H54 (cell line): ENCODE data around the gene RPTN.
"Not testable (repeated sequence)": the region's sequence is repeated elsewhere in the genome, so short reads cannot be mapped to it uniquely, and the experiment has no call there.

Experiments used
- DNase-seq: peaks from one replicate; pipeline ENCODE4 v3.0.0; 2011; ENCODE audit warnings: low spot score, mixed read lengths; ENCODE audit not compliant: insufficient read length
- FAIRE-seq: peaks from 3 replicates; lab custom pipeline; 2011; peaks lifted over from hg19 to GRCh38; lab: Jason Lieb, UNC
- POLR2A ChIP-seq: IDR thresholded peaks from 2 replicates; pipeline ENCODE4 v1.6.1; 2011; ENCODE audit warnings: low read depth, mild to moderate bottlenecking, low read length

RPTN gene

DNA sequence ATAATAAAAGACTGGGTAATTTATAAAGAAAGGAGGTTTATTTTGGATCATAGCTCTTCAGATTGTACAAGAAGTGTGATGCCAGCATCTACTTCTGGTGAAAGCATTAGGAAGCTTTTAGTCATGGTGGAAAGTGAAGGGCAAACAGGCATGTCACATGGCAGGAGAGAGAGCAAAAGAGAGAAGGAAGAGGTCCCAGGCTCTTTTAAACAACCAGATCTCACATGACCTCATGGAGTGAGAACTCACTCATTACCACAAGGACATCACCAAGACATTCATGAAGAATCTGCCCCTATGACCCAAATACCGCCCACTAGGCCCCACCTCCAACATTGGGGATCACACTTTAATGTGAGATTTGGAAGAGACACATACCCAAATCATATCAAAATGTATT, 10.0 kb downstream of the RPTN start:
- no peak for FAIRE-seq
- no peak for TF ChIP-seq POLR2A
- no peak for DNase-seq

DNA sequence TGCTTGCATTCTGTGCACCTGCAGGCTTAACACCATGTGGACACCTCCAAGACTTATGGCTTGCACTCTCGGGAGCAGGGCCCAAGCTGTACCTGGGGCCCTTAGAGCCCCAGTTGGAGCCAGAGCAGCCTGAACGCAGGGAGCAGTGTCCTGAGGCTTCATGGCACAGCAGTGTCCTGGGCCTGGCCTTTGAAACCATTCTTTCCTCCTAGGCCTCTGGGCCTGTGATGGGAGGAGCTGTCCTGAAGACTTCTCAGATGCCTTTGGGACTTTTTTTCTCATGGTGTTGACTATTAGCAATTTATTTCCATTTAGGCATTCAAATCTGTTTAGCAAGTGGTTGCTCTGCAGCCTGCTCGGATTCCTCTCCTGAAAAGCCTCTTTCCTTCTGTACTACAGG, 11.0 kb downstream of the RPTN start:
- FAIRE-seq (no peak), DNase-seq (no peak)
- TF ChIP-seq POLR2A = no peak

DNA sequence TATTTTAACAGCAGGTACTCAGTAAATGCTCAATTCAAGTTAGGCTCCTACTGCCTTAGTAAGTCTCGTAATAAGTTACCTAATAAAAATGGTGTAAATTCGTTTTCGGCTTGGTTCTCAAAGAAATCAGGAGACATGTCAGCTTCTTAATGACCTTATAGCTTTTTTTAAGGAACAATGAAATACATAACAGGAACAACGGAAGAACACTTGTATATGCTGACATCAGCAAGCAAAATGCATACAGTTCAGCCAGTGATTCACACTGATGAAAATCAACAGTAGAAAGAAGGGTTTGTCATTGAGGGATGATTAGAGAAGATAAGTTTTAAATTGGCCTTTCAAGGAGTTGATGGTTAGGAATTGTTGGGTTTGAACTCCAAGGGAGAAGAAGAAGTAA, 13.3 kb downstream of the RPTN start:
- no peak for DNase-seq
- no peak for TF ChIP-seq POLR2A
- FAIRE-seq = no peak

DNA sequence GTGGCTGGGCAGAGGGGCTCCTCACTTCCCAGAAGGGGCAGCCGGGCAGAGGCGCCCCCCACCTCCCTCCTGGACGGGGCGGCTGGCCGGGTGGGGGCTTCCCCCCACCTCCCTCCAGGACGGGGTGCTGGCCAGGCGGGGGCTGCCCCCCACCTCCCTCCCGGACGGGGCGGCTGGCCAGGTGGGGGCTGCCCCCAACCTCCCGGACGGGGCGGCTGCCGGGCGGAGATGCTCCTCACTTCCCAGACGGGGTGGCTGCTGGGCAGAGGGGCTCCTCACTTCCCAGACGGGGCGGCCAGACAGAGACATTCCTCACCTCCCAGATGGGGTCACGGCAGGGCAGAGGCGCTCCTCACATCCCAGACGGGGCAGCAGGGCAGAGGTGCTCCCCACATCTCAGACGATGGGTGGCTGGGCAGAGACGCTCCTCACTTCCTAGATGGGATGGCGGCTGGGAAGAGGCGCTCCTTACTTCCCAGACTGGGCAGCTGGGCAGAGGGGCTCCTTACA, 14.3 kb downstream of the RPTN start:
- not testable (repeated sequence) for DNase-seq, FAIRE-seq

DNA sequence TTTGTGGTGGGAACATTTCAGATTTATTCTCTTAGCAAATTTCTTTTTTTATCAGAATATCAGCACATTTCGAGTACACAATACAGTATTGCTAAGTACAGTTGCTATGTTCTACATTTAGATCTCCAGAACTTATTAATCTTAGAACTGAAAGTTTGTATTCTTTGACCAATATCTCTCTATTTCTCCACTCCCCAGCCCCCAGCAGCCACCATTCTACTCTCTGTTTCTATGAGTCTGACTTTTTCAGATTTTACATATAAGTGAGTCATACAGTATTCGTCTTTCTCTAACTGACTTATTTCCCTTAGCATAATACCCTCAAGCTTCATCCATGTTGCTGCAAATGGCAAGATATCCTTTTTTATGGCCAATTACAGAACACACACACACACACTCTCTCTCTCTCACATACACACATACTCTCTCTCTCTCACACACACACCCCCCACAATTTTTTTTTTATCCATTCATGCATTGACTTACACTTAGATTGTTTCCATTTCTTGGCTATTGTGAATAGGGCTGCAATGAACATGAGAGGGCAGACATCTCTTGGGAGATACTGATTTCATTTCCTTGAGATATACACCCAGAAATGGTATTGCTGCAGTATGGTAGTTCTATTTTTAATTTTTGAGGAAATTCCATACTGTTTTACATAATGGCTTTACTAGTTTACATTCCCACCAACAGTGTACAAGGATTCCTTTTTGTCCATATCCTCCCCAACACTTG, 15.7 kb downstream of the RPTN start:
- no peak for FAIRE-seq
- no peak for TF ChIP-seq POLR2A
- no peak for DNase-seq

DNA sequence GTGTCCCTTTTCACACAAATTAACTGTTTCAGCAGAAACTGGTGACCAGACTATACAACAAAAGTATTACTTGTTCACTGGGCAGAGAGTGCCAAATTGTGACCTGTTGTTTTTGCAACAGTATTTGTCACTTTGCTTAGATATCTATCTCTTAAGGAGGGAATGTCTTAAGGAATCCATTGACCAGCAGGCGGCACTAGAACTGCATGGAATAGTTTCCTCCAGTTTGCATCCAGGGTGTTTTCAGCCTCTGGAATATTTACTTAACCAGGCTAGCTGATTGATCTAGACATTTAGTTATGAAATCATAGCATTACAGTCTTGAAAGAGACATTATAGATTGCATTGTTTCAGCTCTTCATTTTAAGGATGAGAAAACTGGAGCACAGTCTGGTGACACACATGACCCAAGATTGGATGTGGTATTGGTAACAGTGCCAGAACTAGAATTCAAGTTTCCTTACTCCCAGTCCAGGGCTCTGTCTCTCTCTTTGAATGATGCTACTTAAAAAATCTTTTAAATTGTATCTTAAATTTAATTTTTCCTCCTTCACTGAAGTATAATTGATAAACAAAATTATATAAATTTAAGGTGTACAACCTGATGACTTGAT, 16.9 kb downstream of the RPTN start:
- peak; percentile 70 for FAIRE-seq
- DNase-seq = peak; percentile 7
- TF ChIP-seq POLR2A = no peak

DNA sequence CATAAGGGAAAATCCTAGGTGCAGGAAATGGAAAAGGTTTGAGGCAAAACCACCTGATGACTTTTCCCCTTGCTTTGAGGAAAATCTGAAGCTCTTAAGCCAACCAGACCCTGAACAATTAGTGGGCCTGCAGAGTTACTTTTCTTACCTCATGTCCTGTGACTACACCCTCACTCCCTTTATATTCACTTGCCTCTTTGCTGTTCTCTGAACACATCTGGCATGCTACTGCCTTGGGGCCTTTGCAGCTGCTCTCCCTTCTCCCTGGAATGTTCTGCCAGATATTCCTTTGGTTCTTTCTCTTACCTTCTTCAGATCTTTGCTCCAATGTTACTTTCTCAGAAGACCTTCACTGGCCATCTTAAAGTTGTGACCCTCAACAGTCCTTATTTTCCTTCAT, 21.8 kb downstream of the RPTN start:
- no peak for DNase-seq
- FAIRE-seq = no peak
- no peak for TF ChIP-seq POLR2A

DNA sequence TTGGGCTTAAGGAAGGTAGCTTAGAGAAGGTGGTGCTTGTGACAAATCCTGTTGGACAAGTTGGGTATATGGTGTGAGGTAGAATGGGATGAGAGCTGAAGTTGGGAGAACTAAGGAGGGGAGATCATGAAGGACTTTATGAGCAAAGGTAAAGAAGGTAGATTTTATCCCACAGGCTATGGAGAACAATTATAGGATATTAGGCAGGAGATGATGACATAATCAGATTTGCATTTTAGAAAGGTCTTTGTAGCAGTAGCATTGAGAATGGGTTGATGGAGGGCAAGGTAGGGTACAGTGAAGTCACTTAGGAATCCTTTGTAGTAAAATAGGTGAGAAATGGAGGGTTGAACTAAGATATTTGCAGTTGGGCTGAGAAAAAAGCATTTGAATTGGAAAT, 28.8 kb downstream of the RPTN start:
- no peak for TF ChIP-seq POLR2A
- FAIRE-seq (no peak), DNase-seq (no peak)

DNA sequence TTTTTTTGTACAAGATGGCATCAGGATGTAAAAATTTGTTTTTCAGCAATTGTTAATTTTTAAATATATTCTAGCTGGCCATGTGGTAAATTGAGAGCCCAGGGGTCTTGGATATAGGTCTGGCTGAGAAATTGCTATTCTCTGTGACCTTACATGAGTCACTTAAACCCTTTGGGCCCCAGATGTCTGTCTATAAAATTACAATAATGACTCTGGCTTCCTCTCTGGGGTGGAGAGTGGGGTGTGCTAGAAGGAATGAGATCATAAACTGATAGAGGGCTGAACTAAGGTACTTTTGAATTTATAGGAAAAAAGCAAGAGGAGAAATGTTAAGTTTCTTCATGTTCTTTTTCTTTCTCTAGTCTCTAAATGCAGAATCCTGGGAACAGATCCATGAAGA, 31.4 kb downstream of the RPTN start:
- FAIRE-seq = no peak
- no peak for TF ChIP-seq POLR2A
- no peak for DNase-seq

DNA sequence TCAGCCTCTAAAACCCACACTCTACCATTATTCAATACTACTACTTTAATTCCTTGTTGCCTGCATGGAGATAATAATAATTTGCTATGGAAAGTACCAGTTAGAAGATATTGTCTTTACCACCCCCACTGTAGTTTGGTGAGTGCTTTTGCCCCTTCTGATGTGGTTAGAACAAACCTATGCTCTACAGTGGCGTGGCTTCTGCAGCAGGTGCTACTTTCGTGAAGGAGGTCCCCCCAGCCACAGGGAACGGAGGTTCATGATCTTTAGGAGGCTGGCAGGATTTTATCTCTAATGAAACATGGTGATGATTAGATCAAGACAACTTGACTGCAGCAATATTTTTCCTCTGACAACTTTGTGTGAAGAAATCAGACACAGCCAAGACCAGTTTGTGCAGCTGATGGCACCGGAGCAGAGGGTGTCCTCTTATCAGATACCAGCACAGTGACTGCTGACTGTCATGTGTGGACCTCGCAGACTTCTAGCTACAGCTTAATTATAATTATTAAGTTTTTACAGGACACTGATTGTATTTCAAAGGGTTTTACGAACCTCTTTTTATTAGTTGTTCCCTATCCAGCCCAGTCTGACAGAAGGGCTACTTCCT, 33.1 kb downstream of the RPTN start:
- DNase-seq = no peak
- no peak for TF ChIP-seq POLR2A
- FAIRE-seq = no peak

DNA sequence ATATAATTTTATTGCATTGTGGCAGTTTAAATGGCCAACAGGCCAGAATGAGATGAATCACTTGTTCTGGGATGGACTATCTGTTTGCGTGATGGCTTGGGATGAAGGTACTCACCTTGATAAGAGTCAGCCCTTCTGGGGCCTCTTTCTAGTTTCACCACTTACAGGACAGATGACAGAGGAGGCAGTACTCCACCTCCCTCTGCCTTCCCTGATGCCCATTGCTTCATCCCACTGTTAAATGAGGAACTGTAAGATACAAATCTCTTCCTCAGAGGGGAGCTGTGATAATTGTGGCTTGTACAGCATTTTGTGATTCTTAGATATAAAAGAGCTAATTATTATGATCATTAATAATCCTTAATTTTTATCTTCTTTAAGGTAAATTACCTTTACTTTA, 40.1 kb downstream of the RPTN start:
- TF ChIP-seq POLR2A = no peak
- no peak for FAIRE-seq
- DNase-seq = no peak

DNA sequence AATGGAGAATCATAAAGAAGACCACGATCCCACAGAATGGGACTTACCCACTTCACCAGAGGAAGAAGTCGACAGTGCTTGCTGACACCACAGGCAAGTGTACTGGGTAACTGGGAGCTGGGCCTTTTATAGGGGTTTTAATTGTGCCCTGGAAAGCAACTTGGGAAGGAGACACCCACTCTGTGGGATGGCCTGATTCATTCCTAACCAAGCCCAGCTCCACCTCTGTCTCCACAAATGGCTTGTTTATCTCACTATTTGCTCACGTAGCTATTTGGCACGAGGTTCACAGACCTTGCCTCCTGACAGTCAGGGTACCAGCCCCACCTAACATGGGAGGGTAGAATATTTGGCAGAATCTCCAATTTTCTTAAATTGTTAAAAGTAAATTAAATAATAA, 43.7 kb downstream of the RPTN start, which contains the start of gene TCHH:
Gene TCHH, minus strand, starts transcription at position 101 of the 400 bp plus-strand sequence. CDS start 1,364 bp downstream, outside the sequence.
- no peak for DNase-seq
- no peak for FAIRE-seq
- TF ChIP-seq POLR2A = no peak

DNA sequence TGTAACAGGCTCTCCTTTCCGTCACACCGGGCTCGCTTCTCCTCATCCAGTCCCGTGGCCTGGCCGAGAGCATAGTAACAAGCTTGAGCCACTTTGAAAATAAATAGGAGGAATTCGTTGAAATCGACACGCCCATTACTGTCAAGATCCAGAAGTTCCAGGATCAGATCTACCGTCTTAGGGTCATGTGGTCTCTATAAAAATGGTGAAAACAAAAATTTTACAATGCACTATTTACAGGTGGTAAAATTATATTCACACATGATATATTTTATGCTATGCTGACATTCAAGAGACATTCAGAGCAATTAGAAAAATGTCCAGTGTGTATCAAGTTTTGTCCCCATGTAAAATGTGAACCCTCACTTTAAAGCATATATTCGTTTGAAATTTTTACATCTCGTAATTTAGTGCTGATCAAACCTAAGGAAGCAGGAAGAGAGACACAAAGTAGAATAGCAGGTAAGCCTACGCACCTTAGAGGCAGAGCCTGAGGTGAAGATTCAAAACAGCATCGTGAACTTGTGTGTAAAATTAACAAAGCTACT, 46.1 kb downstream of the RPTN start:
- FAIRE-seq (no peak), DNase-seq (no peak)
- no peak for TF ChIP-seq POLR2A

DNA sequence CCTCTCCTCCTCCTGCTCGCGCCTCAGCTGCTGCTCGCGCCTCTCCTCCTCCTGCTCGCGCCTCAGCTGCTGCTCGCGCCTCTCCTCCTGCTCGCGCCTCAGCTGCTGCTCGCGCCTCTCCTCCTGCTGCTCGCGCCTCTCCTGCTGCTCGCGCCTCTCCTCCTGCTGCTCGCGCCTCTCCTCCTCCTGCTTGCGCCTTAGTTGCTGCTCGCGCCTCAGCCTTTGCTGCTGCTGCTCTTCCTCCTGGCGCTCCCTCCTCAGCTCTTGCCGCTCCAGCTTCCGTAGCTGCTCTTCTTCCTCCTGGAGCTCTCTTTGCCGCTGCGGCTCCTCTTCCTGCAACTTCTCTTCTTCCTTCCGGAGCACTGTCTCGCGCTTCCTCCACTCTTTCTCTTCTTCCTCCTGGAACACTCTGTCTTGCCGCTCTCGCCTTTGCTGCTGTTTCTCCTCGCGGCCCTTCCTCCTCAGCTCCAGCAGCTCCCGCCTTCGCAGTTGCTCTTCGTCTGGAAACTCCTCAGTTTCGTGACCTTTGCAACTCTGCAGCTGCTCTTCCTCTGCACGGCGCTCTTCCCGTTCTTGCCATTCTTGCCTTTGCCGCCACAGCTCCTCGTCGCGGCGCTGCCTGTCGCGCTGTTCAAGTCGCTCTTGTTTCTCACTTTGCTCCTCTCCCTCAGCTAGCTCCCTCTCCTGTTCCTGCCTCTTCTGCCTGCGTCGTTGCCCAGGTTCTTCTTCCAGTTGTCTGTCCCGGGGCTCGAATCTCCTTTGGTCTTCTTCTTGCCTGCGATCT, 46.7 kb downstream of the RPTN start:
- DNase-seq = no peak
- TF ChIP-seq POLR2A = no peak
- FAIRE-seq = no peak
